ENCODE measurements around the gene ADARB2. TPM values are rescaled to one million over a fixed set of nuclear protein-coding genes. Genes with fewer than 3 reads are reported as not detected.
"Not testable (repeated sequence)": the region's sequence is repeated elsewhere in the genome, so short reads cannot be mapped to it uniquely, and the experiment has no call there.

ADARB2 gene
- polyA plus RNA-seq, 1 donor: 0.16 TPM

GRCh38 chr10:1643161-1643907 lies 94.0 kb downstream of the ADARB2 start:
- peak; percentile 24 for DNase-seq (ENCODE audit: low read depth)

GRCh38 chr10:1642600-1643160 lies 94.6 kb downstream of the ADARB2 start:
- no peak for DNase-seq (ENCODE audit: low read depth)

GRCh38 chr10:1641402-1641801 lies 95.9 kb downstream of the ADARB2 start:
- no peak for DNase-seq (ENCODE audit: low read depth)

- DNase-seq (ENCODE audit: low read depth): no peak
These were observed 98.4 kb downstream of the ADARB2 start for GRCh38 chr10:1638889-1639419.

GRCh38 chr10:1635340-1635739 lies 102.0 kb downstream of the ADARB2 start:
- DNase-seq (ENCODE audit: low read depth): no peak

- no peak for DNase-seq (ENCODE audit: low read depth)
These were observed 103.1 kb downstream of the ADARB2 start for GRCh38 chr10:1634239-1634638.

GRCh38 chr10:1633783-1634182 lies 103.5 kb downstream of the ADARB2 start:
- no peak for DNase-seq (ENCODE audit: low read depth)

GRCh38 chr10:1632596-1632995 lies 104.7 kb downstream of the ADARB2 start:
- no peak for DNase-seq (ENCODE audit: low read depth)

- no peak for DNase-seq (ENCODE audit: low read depth)
These were observed 105.2 kb downstream of the ADARB2 start for GRCh38 chr10:1632141-1632540.

GRCh38 chr10:1631282-1631681 lies 106.0 kb downstream of the ADARB2 start:
- no peak for DNase-seq (ENCODE audit: low read depth)

GRCh38 chr10:1630304-1630703 lies 107.0 kb downstream of the ADARB2 start:
- DNase-seq (ENCODE audit: low read depth): no peak

GRCh38 chr10:1629326-1630198 lies 107.8 kb downstream of the ADARB2 start:
- DNase-seq (ENCODE audit: low read depth): no peak

GRCh38 chr10:1628757-1629156 lies 108.6 kb downstream of the ADARB2 start:
- DNase-seq (ENCODE audit: low read depth): no peak

- no peak for DNase-seq (ENCODE audit: low read depth)
These were observed 109.4 kb downstream of the ADARB2 start for GRCh38 chr10:1627945-1628344.

GRCh38 chr10:1626835-1627234 lies 110.5 kb downstream of the ADARB2 start:
- DNase-seq (ENCODE audit: low read depth): no peak

GRCh38 chr10:1626410-1626809 lies 110.9 kb downstream of the ADARB2 start:
- DNase-seq (ENCODE audit: low read depth): no peak

GRCh38 chr10:1625731-1626130 lies 111.6 kb downstream of the ADARB2 start:
- DNase-seq (ENCODE audit: low read depth): no peak

GRCh38 chr10:1625079-1625478 lies 112.2 kb downstream of the ADARB2 start:
- DNase-seq (ENCODE audit: low read depth): no peak

- DNase-seq (ENCODE audit: low read depth): no peak
These were observed 113.1 kb downstream of the ADARB2 start for GRCh38 chr10:1624240-1624639.

- DNase-seq (ENCODE audit: low read depth): no peak
These were observed 116.5 kb downstream of the ADARB2 start for GRCh38 chr10:1620803-1621202.

- not testable (repeated sequence) for DNase-seq (ENCODE audit: low read depth)
These were observed 119.7 kb downstream of the ADARB2 start for GRCh38 chr10:1617376-1618317.
